ENCODE measurements around the gene UBE2E1.

The UBE2E1 gene

DNA sequence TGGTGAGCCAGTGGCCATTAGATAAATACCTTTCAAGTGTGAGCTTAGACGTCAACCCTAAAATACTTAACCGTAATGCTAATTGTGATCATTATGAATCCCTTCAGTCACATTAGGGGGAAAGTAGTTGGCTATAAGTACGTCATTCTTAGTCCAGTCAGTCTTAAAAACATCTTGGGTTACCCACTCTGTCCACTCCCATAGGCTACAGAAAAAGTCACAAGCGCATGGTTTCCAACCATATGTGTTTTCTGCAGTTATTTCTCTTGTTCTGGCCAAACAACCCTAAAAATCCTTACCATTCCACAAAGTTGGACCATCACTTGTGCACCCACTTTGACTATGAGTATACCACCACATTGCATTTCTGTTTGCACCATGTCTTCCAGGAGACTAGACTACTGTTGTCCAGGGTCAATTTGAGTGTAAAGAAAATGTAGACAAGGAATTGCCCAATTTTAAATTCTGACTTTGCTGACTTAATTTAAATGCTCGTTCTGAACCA is 114.4 kb downstream of the UBE2E1 start:
- no peak for DNase-seq

DNA sequence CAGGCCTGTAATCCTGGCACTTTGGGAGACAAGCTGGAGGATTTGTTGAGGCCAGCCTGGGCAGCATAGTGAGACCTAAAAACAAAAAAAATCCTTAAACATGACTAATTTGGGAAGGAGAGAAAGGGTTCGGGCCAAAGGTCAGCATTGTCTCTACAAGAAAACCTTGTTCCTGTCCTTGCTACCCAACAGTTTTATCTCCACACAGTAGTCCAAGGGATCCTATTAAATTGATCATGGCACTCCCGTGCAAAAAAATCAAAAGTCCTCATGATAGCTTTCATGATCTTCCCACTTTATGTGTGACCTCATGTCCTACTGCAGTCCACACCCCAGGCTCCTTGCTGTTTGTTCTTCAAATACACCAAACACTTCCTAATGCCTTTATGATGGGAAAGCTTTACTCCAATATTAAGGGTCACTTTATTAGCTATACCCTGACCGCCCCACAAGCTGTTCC is 115.3 kb downstream of the UBE2E1 start:
- no peak for DNase-seq

DNA sequence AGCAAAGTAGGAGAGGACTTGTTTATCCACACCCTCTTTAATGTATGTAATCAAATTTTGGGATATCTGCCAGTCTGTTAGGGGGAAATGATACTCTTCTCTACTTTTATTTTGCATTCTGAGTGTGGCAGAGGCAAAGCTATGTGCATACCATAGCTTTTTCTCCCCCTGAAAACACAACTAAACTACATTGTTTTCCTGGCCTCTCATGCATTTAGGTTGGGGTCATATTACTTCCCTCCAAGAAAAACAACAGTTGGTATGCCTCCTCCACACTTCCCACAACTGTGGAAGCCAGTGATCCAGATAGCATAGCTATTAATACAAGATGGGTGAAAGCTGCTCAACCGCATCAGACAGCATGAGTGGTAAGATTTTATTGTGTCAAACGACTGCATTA is 118.0 kb downstream of the UBE2E1 start:
- DNase-seq: no peak

DNA sequence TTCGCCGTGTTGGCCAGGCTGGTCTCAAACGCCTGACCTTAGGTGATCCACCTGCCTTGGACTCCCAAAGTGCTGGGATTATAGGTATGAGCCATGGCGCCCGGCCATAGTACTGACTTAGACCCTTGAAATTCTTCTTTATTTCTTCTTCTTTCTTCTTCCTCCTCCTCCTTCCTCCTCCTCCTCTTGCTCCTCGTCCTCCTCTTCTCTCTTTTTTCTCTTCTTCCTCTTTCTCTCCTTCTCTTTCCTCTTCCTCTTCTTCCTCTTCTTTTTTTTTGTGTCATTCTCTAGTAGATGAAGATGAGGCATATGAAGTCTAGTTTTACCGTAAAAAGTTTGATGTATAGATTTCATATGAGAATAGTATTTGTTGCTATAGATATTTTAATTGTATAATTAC is 120.5 kb downstream of the UBE2E1 start:
- no peak for DNase-seq

DNA sequence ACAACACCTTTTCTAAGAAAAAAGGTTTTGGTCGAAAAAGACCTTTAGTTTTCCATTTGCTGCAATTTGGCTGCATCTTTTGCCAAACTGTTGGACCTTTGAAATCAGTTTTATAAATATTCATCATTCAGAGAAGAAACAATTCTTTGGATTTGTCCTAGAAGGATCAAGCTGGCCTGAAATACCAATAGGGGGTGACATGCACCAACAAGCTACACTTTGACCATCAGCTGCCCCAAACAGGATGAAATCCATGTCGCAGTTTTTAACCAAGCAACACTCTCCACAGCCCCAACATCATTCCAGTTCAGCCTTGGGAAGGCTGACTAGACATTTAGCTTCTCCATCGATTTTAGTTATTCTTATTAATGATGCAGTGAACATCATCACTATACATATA is 121.0 kb downstream of the UBE2E1 start:
- no peak for DNase-seq

DNA sequence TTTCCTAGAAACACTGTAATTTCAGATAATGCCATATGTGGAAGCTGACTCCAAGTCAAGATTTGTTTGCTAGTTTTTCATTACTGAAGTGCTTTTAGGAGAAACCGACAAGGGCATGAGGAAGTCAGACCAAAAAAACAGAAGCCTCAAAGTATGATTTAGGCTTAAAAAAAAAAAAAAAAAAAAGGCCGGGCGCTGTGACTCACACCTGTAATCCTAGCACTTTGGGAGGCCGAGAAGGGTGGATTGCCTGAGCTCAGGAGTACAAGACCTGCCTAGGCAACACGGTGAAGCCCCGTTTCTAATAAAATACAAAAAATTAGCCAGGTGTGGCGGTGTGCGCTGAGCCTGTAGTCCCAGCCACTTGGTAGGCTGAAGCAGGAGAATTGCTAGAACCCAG is 122.8 kb downstream of the UBE2E1 start:
- no peak for DNase-seq

DNA sequence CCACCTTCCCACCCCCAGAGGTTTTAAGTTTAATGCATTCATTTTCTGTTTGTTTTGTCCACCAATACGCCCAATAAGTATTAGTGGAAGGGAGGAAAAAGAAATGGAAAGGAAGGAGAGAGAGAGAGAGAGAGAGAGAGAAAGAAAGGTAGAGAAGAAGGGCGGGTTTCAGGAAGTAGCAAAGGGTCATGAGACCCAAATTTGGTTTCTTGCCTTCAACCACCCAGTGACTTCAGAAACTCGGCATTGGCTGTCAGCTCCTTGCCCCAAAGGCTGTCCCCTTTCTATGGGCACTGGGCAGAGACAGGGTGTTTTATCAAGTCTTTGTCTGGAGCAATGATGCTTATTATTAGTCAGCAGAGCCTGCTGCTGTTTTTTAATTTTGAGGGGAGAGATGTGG is 125.8 kb downstream of the UBE2E1 start:
- no peak for DNase-seq

DNA sequence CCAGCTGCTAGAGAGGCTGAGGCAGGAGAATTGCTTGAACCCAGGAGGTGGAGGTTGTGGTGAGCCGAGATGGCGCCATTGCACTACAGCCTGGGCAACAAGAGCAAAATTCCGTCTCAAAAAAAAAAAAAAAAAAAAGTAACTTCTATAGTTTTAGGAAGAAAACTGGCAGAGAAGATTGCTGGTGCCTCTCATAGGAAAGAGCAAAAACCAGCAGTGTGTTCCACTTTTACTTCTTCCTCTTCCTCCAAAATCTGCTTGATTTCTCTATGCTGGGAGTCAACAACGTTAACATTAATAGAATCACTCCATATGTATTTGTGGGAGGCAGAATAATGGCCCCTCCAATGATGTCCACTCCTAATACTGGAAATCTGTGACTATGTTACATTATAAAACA is 126.8 kb downstream of the UBE2E1 start:
- DNase-seq: no peak

DNA sequence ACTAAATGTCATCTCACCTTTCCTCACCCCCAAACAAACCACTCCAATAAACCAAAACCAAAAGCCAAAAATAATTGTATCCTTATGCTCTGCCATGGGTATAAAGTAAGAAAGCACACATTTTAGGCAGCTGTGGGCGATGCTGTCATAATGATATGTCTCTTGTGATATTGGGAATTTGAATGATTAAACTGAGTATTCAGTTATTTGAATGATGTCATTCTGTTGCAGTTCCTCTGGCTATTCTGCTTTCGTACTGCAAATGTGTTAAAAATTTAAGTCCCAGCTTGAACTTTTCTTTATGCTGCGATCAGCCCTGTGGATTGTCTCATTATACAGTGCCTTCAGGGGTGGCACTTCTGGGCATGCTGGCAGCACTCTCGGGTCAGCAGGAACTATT is 128.5 kb downstream of the UBE2E1 start:
- DNase-seq: no peak

DNA sequence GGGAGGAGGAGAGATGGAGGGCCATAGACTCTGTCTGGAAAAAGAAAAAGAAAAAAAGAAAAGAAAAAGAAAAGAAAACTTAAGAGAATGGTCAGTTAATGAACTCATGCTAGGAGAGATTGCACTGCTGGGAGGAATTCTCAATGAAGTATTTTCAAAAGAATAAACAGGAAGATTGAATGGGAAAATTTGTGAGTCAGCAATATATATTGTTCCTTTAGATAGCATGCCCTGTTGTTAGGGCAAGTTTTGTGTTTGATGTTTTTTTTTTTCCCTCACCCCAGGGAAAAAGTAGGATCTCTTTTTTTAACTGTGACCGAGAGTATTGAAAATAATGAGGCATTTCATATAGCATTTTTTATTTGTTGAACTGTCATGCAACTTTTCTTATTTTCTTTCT is 131.5 kb downstream of the UBE2E1 start:
- DNase-seq: no peak

DNA sequence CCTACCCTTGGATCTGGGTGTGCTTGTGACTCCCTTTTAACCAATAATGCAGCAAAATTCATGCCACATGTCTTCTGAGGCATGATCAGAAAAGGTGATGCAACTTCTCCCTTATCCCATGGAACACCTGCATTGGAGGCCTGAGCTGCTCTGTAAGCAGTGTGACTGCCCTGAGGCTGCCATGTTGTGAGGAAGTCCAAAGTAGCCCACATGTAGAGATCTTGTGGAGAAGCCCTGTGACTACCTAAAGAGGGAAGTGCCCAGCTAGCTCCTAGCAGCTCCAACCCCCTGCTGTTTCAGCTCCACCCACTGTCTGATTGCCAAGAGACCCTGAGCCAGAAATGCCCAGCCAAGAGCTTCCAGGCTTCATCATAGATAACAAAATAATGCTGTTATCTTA is 132.9 kb downstream of the UBE2E1 start:
- no peak for DNase-seq

DNA sequence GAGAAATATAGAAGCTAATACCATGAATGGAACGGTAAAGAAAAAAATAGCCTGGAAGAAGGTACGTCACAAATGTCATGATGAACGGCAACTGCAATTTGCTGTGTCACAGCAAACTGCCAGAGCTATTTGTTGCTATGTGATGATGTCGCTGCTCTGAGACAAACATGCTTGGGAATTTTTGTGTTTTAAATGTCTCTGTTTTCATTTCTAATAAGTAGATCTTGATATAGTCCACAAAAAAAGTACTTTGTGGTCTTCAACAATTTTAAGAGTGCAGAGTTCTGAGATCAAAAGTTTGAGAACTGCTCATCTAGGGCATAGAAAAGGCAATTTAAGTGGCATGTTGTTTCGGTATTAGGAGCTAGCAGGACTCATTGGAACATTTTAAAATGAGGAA is 135.0 kb downstream of the UBE2E1 start:
- DNase-seq: no peak

All from stimulated activated CD4-positive, alpha-beta T cell treated with anti-CD3 and anti-CD28 coated beads, Interleukin-2, amount 100 ng/mL, for 48 hours (primary cell).